Panc1 (cell line): ENCODE measurements around the gene GPX3. TPM values are rescaled to one million over a fixed set of nuclear protein-coding genes. Genes with fewer than 3 reads are reported as not detected.

Experiments
- ATAC-seq: fragments of 200-7000 bp; cut with Tn5 transposase; 2 replicates; pipeline ENCODE4 v1.9.1; 2020; ENCODE audit warnings: mild to moderate bottlenecking, moderate library complexity
- BruUV-seq: library from RNA; stranded (reverse); fragments of 400-500 nt; replicated peaks from 2 replicates; lab custom pipeline; 2021; lab: Mats Ljungman, UMichigan
- CTCF ChIA-PET: fragments of 300-600 bp; sonication (Branson Sonifier 250); formaldehyde crosslinking; loops from one replicate; lab custom pipeline; 2022; ENCODE audit warnings: antibody characterized with exemption; lab: Charles Lee
- POLR2A ChIA-PET: fragments of 300-600 bp; sonication (Branson Sonifier 250); formaldehyde crosslinking; loops from one replicate; lab custom pipeline; 2022; ENCODE audit warnings: antibody characterized with exemption; lab: Charles Lee
- DNase-seq: peaks from one replicate; pipeline ENCODE4 v3.0.0-alpha.2; 2010; ENCODE audit warnings: low read depth, low spot score
- H3K27ac ChIP-seq: 2 replicates; pipeline ENCODE4 v1.5.1; 2011; ENCODE audit warnings: mild to moderate bottlenecking, low read length, inconsistent platforms
- H3K27me3 ChIP-seq: fragments of 200-500 bp; sonication (Bioruptor generic); 2 replicates; pipeline ENCODE4 v1.6.0; 2014; ENCODE audit warnings: low read length, inconsistent platforms; ENCODE audit not compliant: control insufficient read depth, insufficient read depth
- H3K36me3 ChIP-seq: fragments of 200-500 bp; sonication (Bioruptor generic); 2 replicates; pipeline ENCODE4 v1.5.1; 2014; ENCODE audit warnings: inconsistent platforms, mild to moderate bottlenecking, low read length, moderate library complexity; ENCODE audit not compliant: control insufficient read depth, insufficient read depth
- H3K4me1 ChIP-seq: 2 replicates; pipeline ENCODE4 v1.5.1; 2011; ENCODE audit warnings: inconsistent platforms, mild to moderate bottlenecking, low read length, moderate library complexity; ENCODE audit not compliant: control insufficient read depth, insufficient read depth
- H3K4me3 ChIP-seq, 2 experiments: 2 replicates each; pipeline ENCODE4 v1.5.1; 2011 to 2012; ENCODE audit warnings: low read depth in 2 of 2, low read length in 2 of 2, mild to moderate bottlenecking in 2 of 2, inconsistent platforms in 1 of 2, moderate library complexity in 1 of 2
- H3K9me3 ChIP-seq: fragments of 200-500 bp; sonication (Bioruptor generic); 2 replicates; pipeline ENCODE4 v1.5.1; 2014; ENCODE audit warnings: low read depth, mild to moderate bottlenecking, inconsistent platforms, low read length, moderate library complexity; ENCODE audit not compliant: control insufficient read depth, insufficient read depth
- POLR2AphosphoS5 ChIP-seq: IDR thresholded peaks from 2 replicates; pipeline ENCODE4 v1.6.1; 2012; ENCODE audit warnings: mild to moderate bottlenecking, low read depth, low read length, moderate library complexity
- SIN3A ChIP-seq: IDR thresholded peaks from 2 replicates; pipeline ENCODE4 v1.6.1; 2012; ENCODE audit warnings: low read depth, mild to moderate bottlenecking, low read length, moderate library complexity, borderline replicate concordance; ENCODE audit not compliant: insufficient read depth
- TCF7L2 ChIP-seq: IDR thresholded peaks from 2 replicates; pipeline ENCODE4 v1.6.1; 2011; ENCODE audit warnings: mild to moderate bottlenecking, low read depth, low read length, inconsistent platforms
- in situ Hi-C: cut with HindIII; loops from 2 replicates; pipeline ENCODE4 v1.10.0; 2016; ENCODE audit warnings: low sequenced_read_pairs, low pct_unique_long_range_greater_than_20kb
- intact Hi-C: fragments of 100-400 bp; cut with micrococcal nuclease; formaldehyde crosslinking; loops from one replicate; pipeline ENCODE4 v1.10.0; 2022; ENCODE audit not compliant: unreplicated experiment
- total RNA-seq: library from RNA; stranded (reverse); gene quantifications from one replicate; pipeline ENCODE4 v1.2.1, GENCODE V29; 2021; ENCODE audit not compliant: unreplicated experiment
- TF ChIP-seq, protein P1 (sequence below), 2 experiments: IDR thresholded peaks; 2 replicates each; pipeline ENCODE4 v1.6.1; 2011 to 2012; ENCODE audit warnings: low read depth in 2 of 2, control low read depth in 1 of 2, low read length in 1 of 2, mild to moderate bottlenecking in 1 of 2, moderate library complexity in 1 of 2; ENCODE audit not compliant: insufficient read depth in 1 of 2
- TF ChIP-seq, protein P2 (sequence below): fragments of 450-650 bp; IDR thresholded peaks from 2 replicates; pipeline ENCODE4 v1.5.1; 2017; ENCODE audit warnings: mild to moderate bottlenecking

The GPX3 gene
- total RNA-seq, 1 experiment from 2014 or later = 8.5 TPM

DNA sequence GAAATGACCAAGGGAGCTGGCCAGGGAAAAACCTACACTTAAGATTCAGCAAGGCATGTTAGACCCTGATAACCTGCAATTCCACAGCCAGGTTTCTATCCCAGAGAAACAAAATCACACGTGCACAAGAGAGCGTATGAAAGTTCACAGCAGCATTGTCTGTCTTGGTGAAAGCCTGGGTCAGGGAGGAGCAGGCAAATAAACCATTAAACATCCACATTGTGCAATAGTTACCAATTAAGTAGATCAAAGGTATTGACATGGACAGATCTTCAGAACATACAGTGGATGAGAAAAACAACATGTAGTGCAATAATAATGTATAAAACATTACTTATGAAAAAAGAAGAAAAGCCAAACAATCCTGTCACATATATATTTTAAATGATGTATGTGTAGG is 15.9 kb upstream of the GPX3 start:
- DNase-seq (no peak), ATAC-seq (no peak)
- no peak overlapping the region for H3K27ac ChIP-seq
- H3K4me1 ChIP-seq = no peaks in the 10 kb centered on the region
- H3K27me3 ChIP-seq = no peaks in the 10 kb centered on the region
- H3K9me3 ChIP-seq = no peaks in the 10 kb centered on the region
- H3K36me3 ChIP-seq = no peaks in the 10 kb centered on the region
- no TSS peak for BruUV-seq
- ChIA-PET POLR2A (no interaction called here), CTCF (no interaction called here)
- in situ Hi-C loops = no loop called here
- H3K4me3 ChIP-seq = no peak overlapping the region
- intact Hi-C loops = loop anchor here (5.0 kb wide), 1 partner anchor 158 kb away; no protein-coding TSS in a partner anchor
- TF ChIP-seq POLR2AphosphoS5 = no peak
- no peak for TF ChIP-seq SIN3A
- TF ChIP-seq TCF7L2 = no peak

DNA sequence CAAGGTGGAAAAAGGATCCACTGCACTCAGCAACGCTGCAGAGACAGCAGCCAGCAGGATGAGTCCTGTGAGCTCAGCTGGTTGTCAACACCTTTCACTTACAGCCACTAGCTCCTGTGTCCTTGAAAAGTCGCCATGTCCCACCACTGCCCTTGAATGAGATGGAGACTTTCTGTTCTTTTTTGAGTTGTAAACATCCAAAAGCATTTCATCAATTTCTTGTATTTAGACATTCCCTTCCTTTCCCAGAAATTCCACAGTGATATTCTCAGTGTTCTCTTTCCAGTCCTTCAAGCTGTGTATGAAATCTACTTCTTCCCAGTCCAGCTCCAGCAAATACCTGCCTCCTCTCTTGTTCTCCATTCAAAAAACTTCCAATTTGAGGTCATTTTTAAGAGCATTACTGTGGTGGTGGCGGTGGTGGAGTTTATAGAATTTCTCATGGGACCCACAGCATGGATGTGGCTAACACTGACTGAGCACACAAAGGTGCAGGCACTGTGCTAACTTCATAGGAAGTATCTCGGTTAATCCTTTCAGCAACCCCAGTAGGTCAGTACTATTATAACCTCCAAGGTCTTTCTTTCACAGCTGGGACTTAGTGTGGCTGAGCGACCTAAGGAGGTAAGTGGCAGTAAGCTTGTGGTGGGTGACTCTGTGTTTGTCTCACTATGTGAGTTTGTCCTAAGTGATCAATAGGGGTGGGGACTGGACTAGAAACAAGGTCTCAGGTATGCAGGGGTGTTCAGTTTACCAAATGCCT is 15.0 kb upstream of the GPX3 start:
- ATAC-seq = no peak
- no TSS peak for BruUV-seq
- in situ Hi-C loops = no loop called here
- TF ChIP-seq POLR2AphosphoS5 (no peak), TCF7L2 (no peak), SIN3A (no peak)
- TF ChIP-seq, protein P1, sequence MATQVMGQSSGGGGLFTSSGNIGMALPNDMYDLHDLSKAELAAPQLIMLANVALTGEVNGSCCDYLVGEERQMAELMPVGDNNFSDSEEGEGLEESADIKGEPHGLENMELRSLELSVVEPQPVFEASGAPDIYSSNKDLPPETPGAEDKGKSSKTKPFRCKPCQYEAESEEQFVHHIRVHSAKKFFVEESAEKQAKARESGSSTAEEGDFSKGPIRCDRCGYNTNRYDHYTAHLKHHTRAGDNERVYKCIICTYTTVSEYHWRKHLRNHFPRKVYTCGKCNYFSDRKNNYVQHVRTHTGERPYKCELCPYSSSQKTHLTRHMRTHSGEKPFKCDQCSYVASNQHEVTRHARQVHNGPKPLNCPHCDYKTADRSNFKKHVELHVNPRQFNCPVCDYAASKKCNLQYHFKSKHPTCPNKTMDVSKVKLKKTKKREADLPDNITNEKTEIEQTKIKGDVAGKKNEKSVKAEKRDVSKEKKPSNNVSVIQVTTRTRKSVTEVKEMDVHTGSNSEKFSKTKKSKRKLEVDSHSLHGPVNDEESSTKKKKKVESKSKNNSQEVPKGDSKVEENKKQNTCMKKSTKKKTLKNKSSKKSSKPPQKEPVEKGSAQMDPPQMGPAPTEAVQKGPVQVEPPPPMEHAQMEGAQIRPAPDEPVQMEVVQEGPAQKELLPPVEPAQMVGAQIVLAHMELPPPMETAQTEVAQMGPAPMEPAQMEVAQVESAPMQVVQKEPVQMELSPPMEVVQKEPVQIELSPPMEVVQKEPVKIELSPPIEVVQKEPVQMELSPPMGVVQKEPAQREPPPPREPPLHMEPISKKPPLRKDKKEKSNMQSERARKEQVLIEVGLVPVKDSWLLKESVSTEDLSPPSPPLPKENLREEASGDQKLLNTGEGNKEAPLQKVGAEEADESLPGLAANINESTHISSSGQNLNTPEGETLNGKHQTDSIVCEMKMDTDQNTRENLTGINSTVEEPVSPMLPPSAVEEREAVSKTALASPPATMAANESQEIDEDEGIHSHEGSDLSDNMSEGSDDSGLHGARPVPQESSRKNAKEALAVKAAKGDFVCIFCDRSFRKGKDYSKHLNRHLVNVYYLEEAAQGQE (IDR thresholded peaks at IDR 0.05; ENCODE audit: insufficient read depth in 1 of 2, low read depth in 2 of 2, low read length in 1 of 2) = no peak
- TF ChIP-seq, protein P2, sequence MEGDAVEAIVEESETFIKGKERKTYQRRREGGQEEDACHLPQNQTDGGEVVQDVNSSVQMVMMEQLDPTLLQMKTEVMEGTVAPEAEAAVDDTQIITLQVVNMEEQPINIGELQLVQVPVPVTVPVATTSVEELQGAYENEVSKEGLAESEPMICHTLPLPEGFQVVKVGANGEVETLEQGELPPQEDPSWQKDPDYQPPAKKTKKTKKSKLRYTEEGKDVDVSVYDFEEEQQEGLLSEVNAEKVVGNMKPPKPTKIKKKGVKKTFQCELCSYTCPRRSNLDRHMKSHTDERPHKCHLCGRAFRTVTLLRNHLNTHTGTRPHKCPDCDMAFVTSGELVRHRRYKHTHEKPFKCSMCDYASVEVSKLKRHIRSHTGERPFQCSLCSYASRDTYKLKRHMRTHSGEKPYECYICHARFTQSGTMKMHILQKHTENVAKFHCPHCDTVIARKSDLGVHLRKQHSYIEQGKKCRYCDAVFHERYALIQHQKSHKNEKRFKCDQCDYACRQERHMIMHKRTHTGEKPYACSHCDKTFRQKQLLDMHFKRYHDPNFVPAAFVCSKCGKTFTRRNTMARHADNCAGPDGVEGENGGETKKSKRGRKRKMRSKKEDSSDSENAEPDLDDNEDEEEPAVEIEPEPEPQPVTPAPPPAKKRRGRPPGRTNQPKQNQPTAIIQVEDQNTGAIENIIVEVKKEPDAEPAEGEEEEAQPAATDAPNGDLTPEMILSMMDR = no peak
- Histone ChIP-seq H3K4me3 (no peak overlapping the region), H3K27me3 (no peaks in the 10 kb centered on the region), H3K27ac (no peak overlapping the region), H3K36me3 (no peaks in the 10 kb centered on the region), H3K4me1 (no peaks in the 10 kb centered on the region), H3K9me3 (no peaks in the 10 kb centered on the region)
- ChIA-PET CTCF (no interaction called here), POLR2A (no interaction called here)
- intact Hi-C loops = no loop called here
- DNase-seq = no peak
